ENCODE measurements around the gene CLRN3.

Gene CLRN3

DNA sequence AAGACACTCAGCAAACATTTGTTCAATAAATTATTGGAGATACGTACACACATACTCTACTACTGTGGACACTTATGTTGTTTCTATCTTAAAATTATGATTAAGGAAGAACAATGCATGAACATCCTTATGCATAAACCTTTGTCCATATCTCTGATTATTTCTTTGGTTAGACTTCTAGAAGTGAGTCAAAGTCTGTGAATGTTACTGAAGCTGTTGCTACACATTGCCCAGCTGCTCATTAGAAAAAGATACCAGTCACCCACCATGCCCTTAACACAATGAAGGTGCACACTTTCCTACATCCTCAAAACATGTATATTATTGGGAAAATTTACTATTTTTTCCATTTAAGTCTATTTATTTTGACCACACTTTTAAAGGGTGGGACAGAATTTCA is 1.4 kb upstream of the CLRN3 start:
- DNase-seq = no peak

DNA sequence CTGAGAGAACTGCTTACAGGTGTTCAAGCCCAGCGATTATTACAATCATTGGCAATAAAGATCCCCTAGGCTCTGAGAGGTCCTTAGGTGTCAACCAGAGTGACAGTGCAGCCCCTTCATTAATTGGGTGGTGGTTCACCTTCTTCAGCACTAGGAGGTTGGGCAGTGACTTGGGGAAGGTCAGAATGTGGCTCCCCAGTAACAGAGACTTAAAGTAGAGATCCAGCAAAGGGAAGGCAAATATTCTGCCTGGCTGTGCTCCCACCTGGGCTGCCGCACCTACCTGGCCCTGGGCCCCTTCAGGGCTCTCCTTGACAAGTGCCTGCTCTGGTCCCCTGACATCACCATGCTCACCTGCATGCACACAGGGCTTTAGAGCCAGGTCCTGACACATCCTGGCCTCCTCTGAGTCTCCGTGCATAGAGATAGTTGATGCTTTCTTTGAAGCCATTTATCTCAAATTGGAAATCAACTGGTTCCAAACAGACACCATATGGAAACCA is 1.9 kb downstream of the CLRN3 start:
- DNase-seq = no peak

DNA sequence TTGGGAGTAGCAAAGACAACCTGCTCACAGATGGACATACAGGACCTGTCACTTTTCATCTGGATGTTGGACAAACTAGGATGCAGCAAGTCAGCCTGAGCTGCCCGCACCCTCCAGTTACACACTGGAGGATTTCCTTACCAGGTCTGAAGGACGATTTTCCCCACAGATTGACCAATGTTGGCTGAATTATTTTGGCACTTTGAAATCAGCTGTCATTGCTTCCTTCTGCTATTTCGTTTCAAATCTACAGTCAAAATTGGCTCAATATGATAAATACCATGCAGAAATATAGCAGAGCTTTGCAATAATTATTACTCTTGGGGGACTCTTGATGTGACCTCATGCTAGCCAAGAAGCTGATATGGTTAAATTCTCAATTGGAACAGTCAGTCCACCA is 2.5 kb downstream of the CLRN3 start:
- no peak for DNase-seq

DNA sequence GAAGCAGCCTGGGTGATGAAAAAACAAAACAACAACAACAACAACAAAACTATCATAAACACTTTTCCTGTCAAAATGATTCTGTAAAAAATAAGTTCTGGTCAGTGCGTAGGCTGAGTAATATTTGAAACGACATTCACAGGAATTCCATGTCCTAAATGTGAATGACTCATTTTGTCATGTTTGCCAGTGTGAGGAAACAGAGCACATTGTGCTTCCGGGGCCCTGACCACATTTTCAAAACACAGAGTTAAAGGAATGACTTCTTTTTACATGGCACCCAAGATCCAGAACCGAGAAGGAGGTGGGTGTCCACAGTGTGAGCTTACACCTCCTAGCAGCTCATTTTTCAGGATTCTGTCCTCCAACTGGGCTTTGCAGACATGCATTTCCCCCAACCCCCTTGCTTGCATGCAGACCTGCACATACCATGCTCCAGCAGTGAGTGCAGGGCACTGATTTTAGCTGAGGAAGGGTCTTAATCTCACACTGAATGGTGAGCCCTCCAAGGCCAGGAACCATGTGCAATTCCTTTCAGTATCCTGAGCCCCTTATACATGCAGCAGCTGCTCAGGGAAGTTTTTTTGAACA is 3.0 kb downstream of the CLRN3 start:
- no peak for DNase-seq

DNA sequence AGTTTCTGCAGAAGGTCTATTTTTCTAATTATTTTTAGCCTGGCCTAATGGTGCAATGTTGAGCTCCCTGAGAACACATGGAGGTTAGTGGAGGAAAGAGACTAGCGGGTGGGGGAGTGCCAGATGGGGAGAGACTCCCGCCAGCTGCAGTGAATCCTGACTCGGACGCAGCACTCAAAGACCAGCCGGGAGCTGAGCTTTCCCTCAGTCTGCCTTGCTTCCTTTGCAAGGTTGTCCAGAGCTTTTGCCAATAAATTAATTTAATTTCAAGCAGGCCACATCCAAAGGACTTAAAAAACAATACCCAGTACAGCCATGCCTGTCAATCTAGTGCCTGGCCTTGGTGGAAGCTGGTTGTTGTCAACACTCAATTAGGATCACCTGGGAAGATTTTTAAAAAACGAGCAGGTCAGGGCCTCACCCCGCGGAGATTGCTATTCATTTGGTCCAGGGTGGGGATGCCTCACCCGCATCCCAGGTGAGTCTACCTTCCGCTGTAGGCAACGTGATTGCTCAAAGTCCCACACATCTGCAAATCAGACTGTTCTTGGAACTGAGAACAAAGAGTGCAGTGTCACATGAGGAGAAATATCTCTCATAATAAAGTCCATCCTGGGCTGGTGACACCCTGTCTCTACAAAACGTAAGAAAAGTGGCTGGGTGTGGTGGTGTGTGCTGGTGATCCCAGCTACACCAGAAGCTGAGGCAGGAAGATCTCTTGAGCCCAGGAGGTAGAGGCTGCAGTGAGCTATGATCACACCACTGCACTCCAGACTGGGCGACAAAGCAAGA is 4.0 kb downstream of the CLRN3 start:
- no peak for DNase-seq

DNA sequence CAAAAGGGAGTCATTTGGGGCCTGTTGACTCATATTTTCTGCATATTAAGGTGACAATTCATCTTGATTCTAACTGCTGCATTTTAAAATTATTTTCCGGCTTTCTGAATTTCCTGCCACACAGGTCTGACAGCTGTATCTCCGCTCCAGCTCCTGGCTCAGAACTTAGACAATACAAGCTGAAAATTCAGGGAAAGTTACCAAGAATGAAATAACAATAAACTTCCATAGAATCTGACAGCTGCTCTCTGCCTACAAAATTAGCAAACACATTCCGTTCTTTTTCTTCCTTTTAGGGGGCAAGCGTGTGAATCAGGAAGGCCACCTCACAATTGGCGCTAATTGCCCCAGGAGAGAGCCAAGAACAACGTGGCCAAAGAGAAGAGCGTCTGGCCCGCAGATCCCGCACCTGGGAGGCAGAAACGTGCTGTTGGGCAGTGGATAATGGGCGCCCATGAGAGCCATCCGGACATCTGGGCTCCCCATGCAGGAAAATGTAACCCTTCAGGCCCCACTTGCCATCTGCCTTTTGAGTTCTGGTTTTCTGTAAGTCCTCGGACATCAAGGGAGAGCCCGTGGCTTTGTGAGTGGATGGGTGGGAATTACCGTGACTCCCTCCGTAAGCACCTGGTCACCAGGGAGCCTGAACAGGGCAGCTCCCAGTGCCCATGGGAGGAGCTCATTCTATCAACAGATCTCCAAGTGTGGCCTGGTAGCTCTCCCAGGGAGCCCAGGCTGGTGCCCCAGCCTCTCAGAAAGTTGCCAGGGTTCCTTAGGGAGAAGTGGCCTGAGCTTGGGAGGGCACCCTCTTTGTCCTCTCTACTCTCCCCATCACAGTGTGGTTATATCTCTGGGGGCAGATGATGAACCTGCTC is 5.0 kb downstream of the CLRN3 start:
- DNase-seq = no peak

DNA sequence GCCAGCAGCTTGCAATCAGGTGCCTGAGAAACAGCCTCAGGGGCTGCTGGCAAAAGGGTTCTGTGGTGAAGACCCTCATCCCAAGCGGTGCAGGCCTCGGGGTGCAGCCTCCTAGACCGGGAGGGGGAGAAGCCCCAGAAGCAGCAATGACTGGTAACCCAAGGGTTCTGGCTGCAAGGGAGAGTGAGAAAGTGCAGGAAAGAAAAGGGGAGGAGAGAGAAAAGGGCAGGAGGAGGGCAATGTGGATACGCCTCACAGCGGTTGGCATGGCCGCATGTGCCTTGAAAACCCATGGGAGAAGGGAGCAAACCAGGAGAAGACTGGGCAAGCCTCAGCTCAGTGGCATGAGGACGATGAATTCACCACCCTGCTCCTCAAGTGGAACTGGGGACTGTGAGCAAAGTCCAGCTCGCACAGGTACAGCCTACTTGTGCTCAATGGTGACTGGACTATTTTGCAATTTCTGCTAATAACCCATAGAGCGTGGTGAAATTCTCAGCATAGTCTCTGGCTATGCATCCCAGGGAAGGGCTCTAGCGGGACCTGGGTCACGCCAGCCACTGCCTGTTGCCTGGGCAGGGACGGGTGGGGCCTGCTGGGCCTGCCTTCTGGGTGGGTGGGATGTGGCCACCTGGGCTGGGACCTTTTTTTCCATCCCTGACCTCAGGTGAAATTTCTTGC is 6.2 kb downstream of the CLRN3 start:
- DNase-seq = no peak

DNA sequence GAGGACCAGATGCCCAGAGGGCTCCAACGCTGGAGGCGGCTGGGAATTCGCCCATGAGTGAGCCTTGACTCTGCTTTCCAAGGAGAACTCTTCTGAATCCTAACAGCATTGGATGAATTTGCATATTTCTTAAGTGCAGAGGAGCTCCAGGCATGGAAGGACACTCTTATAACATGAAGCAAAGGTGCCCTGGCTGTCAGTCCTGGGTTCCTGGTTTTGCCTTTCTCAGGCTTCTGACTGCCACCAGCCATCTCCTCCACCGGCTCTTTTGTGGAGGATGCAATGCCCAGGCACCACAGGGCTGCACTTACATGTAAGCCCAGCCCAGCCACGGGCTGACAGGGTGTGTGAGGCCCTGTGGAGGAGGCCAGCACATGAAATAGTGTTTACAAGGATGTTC is 8.2 kb downstream of the CLRN3 start:
- no peak for DNase-seq

DNA sequence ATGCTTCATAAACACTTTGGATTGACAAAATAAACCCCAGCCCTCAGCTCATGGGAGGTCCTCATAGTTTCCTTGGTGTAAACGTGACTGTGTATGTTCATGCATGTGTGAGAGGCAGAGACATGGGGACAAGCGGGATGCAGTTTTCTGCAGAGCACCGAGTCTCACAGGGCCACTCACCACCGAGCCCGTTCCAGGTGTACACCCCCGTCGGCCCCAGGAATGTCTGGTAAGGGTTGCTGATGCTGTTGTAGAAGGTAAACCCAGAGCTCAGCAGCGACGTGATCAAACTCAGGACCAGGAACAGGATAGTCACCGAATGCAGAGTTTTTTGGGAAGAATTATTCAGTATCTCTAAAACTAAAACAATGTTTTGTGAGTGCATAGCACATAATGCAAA is 9.2 kb downstream of the CLRN3 start:
- DNase-seq = no peak

DNA sequence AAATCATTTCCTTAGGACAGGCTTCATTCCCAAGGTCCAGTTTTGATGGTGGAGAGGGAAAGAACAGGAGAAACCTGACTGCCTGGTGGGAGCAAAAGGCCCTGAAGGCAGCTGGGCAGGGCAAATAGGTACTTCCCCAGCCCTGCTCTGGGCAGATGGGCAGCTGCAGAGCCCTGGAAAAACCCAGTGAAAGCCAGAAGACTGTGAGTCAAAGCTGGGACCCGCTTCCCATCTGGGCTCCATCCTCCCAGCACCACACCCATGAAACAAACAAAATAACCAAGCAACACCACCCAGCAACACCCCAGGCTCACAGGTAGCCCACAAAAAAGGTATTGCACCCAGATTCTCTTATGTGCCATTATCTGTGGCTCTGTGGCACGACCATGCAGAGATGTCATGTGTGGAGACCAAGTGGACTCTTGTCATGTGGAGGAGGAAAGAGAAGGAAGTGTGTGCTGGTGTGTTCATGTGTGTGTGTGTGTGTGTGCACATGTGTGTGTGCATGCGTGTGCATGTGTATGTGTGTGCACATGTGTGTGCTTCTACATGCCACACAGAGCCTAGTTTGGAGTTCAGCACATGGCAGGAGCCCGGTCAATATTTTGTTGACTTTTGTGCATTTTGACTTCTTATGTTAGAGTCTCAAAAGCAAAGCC is 9.8 kb downstream of the CLRN3 start:
- no peak for DNase-seq

DNA sequence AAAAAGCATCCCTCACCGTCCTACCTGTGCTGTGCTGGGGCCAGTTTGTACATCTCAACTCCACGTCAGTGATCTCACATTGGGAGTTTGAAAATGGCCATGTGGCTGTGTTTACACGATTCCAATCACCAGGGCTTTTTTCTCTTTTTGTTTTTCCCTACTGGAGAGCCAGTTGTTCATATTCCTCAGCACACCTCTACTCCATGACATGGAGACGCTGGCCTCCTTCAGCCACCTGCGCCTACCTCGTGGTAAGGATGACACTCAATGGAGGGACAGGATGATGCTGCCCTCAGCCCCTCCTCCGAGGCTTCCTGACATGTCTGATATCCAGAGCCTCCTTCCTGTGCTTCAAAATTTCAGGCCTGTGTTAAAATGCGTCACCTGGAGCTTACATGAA is 10.3 kb downstream of the CLRN3 start:
- DNase-seq = no peak

DNA sequence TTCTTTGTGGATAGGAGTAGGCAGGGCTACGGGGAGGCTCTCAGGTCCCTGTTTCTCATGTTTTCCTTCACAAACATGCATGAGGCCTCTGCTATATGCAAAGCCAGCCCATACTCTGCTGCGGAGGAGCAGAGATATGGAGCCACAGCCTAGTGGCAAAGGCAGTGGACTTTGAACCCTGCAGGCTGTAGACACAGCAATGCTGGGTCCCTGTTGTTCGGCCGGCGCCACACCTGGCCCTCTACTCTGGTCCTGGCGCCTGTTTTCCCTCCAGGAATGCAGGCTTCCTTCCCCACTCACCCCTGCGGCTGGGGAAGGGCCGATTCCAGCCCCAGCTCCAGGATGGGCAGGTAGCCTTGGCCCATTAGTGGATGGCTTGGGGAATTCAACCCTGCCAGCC is 11.5 kb downstream of the CLRN3 start:
- no peak for DNase-seq

DNA sequence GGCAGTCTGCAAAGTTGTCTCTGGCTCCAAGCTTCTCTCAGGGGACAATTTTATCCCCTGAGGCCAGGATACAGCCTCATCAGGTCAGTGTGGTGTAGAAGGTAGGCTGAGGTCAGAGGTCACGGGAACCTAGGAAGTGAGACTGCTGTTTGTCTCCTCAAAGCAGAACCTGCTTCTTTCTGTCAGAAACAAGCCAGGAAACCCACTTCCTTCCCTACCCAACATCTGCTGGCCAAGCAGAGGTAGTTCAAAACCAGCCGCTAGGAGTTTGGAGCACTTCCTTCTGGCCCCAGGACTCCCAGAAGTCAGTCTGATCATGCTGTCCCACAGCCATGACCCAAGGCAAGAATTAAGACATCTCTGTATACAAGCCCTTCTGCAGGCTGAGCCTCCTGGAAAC is 12.2 kb downstream of the CLRN3 start:
- peak; percentile 75 for DNase-seq

DNA sequence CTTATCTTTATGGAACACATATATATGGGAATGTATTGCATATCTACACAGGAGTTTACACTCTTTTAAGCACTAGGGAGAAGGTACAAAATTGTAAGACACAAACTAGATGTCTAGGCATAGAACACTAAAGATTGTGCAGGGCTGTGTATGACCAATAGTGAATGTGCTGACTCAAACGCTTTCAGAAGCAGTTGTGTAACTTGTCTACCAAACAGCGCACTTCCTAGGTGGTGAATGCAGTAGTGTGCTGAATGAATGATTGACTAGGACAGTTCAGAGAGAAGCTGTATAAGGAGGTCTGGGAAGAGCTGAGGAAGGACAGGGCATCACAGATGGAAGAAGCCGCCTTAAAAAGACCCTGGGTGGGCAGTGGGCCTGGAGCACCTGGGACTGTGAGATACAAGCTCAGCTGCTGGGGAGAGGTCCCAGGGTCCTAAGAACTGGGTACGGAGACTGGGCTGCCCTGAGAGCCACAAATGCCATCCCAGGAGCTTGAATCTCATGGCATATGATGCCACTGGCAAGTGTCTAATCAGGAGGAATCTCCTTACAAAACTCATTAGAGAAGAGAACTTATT is 14.2 kb downstream of the CLRN3 start:
- DNase-seq = no peak

DNA sequence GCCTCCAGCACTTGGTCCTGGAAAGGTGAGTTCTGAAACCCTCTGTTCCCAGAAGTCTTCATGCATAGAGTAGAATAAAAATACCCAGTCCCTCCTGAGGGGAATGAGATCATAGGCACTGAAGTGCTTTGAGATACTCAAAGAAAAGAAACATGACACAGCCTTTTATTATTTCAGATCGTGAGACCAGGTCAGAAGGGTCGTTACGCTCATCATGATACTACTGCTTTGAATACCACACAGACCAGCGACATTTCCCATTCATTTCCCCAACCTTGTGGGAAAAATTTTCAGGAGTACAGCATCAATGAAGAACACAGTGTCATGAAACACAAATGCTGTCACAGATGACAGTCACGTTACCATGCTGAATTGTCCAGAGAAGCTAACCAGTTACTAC is 15.0 kb downstream of the CLRN3 start:
- DNase-seq = no peak

DNA sequence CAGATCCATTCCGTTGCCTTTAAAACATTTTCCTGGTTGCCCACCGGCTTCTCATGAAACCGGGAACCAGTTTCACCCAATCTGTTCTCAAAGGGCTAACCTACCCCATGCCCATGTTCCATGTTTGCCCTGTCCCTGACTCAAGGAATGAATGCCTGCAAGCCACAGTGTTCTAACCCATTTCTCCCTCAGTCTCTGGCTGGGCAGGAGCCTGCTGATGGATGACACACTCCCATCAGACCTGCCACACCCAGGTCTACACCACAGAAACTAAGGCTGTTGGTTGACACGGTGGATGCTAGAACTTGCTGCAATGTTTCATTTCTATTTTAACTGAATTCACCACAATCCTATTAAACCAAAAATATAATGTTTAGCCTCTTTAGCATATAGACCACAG is 15.6 kb downstream of the CLRN3 start:
- DNase-seq = no peak

DNA sequence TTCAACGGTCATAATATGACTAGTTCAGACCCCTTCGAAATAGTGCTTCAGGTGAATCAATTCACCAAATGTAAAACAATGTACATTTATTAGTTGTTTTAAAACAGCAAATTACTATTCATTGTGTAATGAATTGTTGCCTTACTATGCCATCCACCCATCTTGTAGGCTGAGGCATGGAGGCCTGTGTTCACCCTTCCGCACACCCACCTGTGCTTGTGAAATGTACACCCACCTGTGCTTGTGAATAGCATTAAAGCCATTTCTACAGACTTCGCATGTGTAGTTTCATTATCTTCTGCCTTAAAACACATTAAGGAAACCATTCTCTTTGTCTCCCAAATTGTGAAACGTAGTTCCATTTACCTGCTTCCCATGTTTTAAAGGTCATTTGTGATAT is 16.8 kb downstream of the CLRN3 start:
- DNase-seq = no peak

DNA sequence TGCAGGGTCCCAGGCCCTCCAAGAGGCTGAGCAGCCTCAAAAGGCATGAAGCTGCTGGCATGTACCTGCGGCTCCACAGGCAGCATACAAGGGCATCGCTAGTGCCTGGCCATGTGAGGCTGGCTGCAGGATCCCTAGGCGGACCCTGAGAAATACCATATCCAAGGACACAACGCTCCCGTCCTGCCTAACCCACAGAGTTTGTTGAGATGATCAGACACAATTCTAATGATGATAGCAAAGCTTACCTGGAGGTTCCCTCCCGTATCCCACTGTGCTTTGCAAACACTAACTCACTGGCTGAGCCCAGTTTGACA is 17.3 kb downstream of the CLRN3 start:
- DNase-seq = no peak

DNA sequence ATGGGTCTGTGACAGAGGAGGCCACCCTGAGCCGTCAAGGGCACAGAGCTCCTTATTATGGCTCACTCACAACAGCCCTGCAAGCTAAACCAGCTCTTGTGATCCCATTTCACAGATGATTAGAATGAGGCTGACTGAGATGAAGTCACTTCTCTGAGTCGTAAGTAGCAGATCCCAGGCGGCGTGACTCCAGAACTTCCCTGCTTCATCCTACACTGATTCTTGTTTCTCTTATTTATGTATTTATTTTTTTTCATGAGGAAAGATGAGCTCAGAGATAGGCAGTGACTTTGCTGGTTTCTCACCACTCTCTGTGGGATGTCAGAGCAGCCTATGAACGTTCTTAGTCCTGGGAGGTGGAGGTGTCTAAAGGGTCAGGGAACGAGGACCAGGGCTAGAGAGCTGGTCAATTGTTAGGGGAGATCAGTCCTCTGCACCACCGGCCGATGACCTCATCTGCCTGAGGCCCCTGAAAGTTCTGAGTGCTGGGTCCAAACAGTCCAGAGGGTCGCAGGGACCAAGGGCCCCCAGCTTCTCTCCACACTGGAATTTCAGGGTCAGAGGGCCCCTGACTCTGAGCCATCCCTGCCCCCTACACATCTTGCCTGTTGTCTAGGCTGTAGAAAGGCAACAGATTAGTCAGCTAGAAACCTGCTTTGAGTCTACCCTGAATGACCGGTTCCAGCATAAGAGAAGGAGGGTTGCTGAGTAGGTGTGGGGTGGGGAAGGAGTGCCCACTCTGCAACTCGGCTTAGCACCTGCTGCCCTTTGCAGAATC is 17.9 kb downstream of the CLRN3 start:
- no peak for DNase-seq

DNA sequence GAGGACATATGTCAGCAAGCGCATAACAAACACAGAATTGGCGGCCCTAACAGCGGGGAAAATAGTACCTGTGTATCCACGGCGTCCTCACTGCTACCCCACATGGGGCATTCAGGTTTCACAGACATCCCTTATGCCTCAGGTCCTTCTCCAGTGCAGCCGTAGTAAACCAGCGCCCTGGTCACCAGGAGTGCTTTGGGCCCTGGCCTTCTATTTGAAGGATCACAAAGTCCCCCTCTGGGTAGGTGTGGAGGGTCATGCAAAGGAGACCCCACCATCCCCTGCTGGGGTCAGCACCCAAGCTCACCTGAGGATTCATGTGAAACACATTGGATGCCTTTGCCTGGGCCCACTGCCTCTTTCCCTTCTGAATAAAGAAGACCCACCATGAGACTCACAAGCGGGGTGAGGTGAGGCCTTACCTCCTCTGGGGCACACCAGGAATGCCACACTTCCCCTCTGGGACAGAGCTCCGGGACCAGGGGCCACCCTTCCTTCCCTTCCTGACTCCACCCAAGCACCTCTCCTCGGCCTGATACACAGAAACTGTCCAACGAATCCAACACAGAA is 18.8 kb downstream of the CLRN3 start:
- no peak for DNase-seq

DNA sequence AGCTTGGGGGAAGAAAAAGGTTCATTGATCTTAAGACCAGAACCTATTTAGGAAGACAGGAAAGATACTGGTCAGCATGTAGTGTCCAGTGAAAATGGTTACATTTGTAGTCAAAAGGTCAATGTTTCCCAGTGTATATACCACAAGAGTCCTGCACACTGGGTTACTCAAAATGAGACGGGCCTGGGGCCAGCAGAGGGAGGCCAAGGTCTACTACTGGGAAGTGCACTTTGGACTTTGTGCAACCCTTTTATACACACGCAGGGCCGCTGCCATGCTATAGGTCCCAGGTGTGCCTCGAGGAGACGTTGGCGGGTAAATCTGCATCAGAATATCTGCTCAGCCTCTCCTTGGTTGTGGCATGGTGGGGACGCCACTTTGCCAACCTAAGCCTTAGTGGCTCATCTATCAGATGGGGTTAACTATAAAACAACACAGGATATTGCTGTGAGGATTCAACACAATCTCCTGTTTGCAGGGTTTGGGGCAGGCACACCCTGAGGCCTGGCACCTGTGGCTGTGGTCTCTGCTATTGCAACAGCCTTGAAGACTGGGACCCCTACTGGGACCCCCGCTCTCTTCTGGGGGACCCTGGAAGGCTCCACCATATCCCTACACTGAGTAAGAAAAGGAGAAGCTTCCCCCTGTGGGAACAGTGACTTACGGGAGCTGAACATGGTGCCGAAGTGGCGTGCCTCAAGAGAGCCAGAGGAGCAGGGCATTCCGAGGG is 19.7 kb downstream of the CLRN3 start:
- DNase-seq = no peak
